Neuron (in vitro differentiated cells): ENCODE measurements around the gene FANCF.
"Not testable (repeated sequence)": the region's sequence is repeated elsewhere in the genome, so short reads cannot be mapped to it uniquely, and the experiment has no call there.

Experiments used
- H2AFZ ChIP-seq: one replicate; pipeline ENCODE4 v1.6.1; 2013; ENCODE audit warnings: low read depth, mild to moderate bottlenecking, inconsistent platforms, low read length, moderate library complexity
- H3K27me3 ChIP-seq: one replicate; pipeline ENCODE4 v1.6.1; 2013; ENCODE audit warnings: low read length; ENCODE audit not compliant: insufficient read depth
- H3K36me3 ChIP-seq: one replicate; pipeline ENCODE4 v1.6.1; 2013; ENCODE audit warnings: low read length; ENCODE audit not compliant: insufficient read depth
- H3K4me1 ChIP-seq: one replicate; pipeline ENCODE4 v1.6.1; 2013; ENCODE audit warnings: low read length; ENCODE audit not compliant: insufficient read depth
- H3K4me3 ChIP-seq: 2 replicates; pipeline ENCODE4 v1.5.1; 2013; ENCODE audit warnings: mild to moderate bottlenecking, low read length, moderate library complexity
- H3K9me3 ChIP-seq: one replicate; pipeline ENCODE4 v1.6.1; 2013; ENCODE audit warnings: low read length

The FANCF gene

GRCh38 chr11:22625448-22626287 lies at the start of gene FANCF:
FANCF (minus strand) TSS chr11:22625823; CDS start chr11:22625810, 13 bp downstream.
- Histone ChIP-seq H3K4me3 (peak within 1 kb of the TSS; percentile 84), H3K4me1 (peaks cover 7% of the 10 kb centered on the region), H3K27me3 (no peaks in the 10 kb centered on the region), H3K36me3 (peaks cover 3% of the 10 kb centered on the region), H2AFZ (peak within 1 kb of the TSS; percentile 87), H3K9me3 (no peaks in the 10 kb centered on the region)

- peaks cover 5% of the 10 kb centered on the region for H3K4me1 ChIP-seq
- no peak overlapping the region for H2AFZ ChIP-seq
- no peaks in the 10 kb centered on the region for H3K27me3 ChIP-seq
- H3K36me3 ChIP-seq: no peaks in the 10 kb centered on the region
- H3K9me3 ChIP-seq: no peaks in the 10 kb centered on the region
- no peak overlapping the region for H3K4me3 ChIP-seq
Measured at GRCh38 chr11:22674470-22675439, 49.1 kb upstream of the FANCF start.

- Histone ChIP-seq H3K9me3 (no peaks in the 10 kb centered on the region), H3K4me1 (peaks cover 7% of the 10 kb centered on the region), H3K36me3 (no peaks in the 10 kb centered on the region), H3K27me3 (no peaks in the 10 kb centered on the region), H3K4me3 (no peak overlapping the region), H2AFZ (no peak overlapping the region)
Measured at GRCh38 chr11:22671751-22672150, 46.1 kb upstream of the FANCF start.

GRCh38 chr11:22670830-22671229 lies 45.2 kb upstream of the FANCF start:
- Histone ChIP-seq H3K27me3 (no peaks in the 10 kb centered on the region), H3K4me1 (peaks cover 15% of the 10 kb centered on the region), H3K36me3 (no peaks in the 10 kb centered on the region), H2AFZ (no peak overlapping the region), H3K9me3 (no peaks in the 10 kb centered on the region), H3K4me3 (no peak overlapping the region)

GRCh38 chr11:22669368-22669767 lies 43.7 kb upstream of the FANCF start:
- Histone ChIP-seq H3K4me1 (peaks cover 11% of the 10 kb centered on the region), H3K27me3 (no peaks in the 10 kb centered on the region), H2AFZ (no peak overlapping the region), H3K36me3 (no peaks in the 10 kb centered on the region), H3K9me3 (no peaks in the 10 kb centered on the region), H3K4me3 (no peak overlapping the region)

GRCh38 chr11:22668005-22668796 lies 42.6 kb upstream of the FANCF start:
- Histone ChIP-seq H3K4me3 (no peak overlapping the region), H3K4me1 (peaks cover 11% of the 10 kb centered on the region), H3K9me3 (no peaks in the 10 kb centered on the region), H3K27me3 (no peaks in the 10 kb centered on the region), H3K36me3 (no peaks in the 10 kb centered on the region), H2AFZ (no peak overlapping the region)

- H3K4me1 ChIP-seq: peaks cover 11% of the 10 kb centered on the region
- no peaks in the 10 kb centered on the region for H3K27me3 ChIP-seq
- H3K36me3 ChIP-seq: no peaks in the 10 kb centered on the region
- no peaks in the 10 kb centered on the region for H3K9me3 ChIP-seq
- H3K4me3 ChIP-seq: peak overlapping the region; percentile 56
- H2AFZ ChIP-seq: peak overlapping the region; percentile 80
Measured at GRCh38 chr11:22666688-22667439, 41.2 kb upstream of the FANCF start.

- peaks cover 11% of the 10 kb centered on the region for H3K4me1 ChIP-seq
- H2AFZ ChIP-seq: peak within 1 kb of the TSS; percentile 80
- no peaks in the 10 kb centered on the region for H3K36me3 ChIP-seq
- peak within 1 kb of the TSS; percentile 56 for H3K4me3 ChIP-seq
- H3K9me3 ChIP-seq: no peaks in the 10 kb centered on the region
- no peaks in the 10 kb centered on the region for H3K27me3 ChIP-seq
Measured at GRCh38 chr11:22666325-22666687, 40.7 kb upstream of the FANCF start, which contains the start of gene GAS2. GAS2 (plus strand) TSS chr11:22666611; CDS start chr11:22674870, 8,259 bp downstream.

- Histone ChIP-seq H2AFZ (no peak overlapping the region), H3K4me1 (no peaks in the 10 kb centered on the region), H3K36me3 (no peaks in the 10 kb centered on the region), H3K4me3 (no peak overlapping the region), H3K27me3 (no peaks in the 10 kb centered on the region), H3K9me3 (no peaks in the 10 kb centered on the region)
Measured at GRCh38 chr11:22659783-22660182, 34.2 kb upstream of the FANCF start.

GRCh38 chr11:22657101-22657694 lies 31.6 kb upstream of the FANCF start:
- H2AFZ ChIP-seq: no peak overlapping the region
- H3K4me1 ChIP-seq: peaks cover 3% of the 10 kb centered on the region
- H3K27me3 ChIP-seq: no peaks in the 10 kb centered on the region
- no peaks in the 10 kb centered on the region for H3K9me3 ChIP-seq
- H3K4me3 ChIP-seq: no peak overlapping the region
- no peaks in the 10 kb centered on the region for H3K36me3 ChIP-seq

GRCh38 chr11:22656130-22656529 lies 30.5 kb upstream of the FANCF start:
- no peaks in the 10 kb centered on the region for H3K27me3 ChIP-seq
- H3K9me3 ChIP-seq: no peaks in the 10 kb centered on the region
- H3K4me3 ChIP-seq: no peak overlapping the region

GRCh38 chr11:22652346-22652745 lies 26.7 kb upstream of the FANCF start:
- not testable (repeated sequence) for H3K4me3 ChIP-seq, H2AFZ ChIP-seq, H3K27me3 ChIP-seq, H3K4me1 ChIP-seq, H3K9me3 ChIP-seq, H3K36me3 ChIP-seq

More at GRCh38 chr11:22656130-22656529, 30.5 kb upstream of the FANCF start:
- no peaks in the 10 kb centered on the region for H3K36me3 ChIP-seq
- peaks cover 3% of the 10 kb centered on the region for H3K4me1 ChIP-seq
- H2AFZ ChIP-seq: no peak overlapping the region
